HG02973 (cell line): Measurements from ENCODE around the gene SORBS1.

Experiments
- ATAC-seq: cut with Tn5 transposase; IDR thresholded peaks from one replicate; pipeline ENCODE4 v1.9.1; 2021; ENCODE audit warnings: moderate library complexity; ENCODE audit not compliant: unreplicated experiment

Gene SORBS1

GRCh38 chr10:95303950-95304349 lies 257.2 kb downstream of the SORBS1 start:
- no peak for ATAC-seq

- no peak for ATAC-seq
These were observed 257.6 kb downstream of the SORBS1 start for GRCh38 chr10:95303535-95303934.

- no peak for ATAC-seq
These were observed 261.1 kb downstream of the SORBS1 start for GRCh38 chr10:95300022-95300539.

GRCh38 chr10:95297402-95297801 lies 263.8 kb downstream of the SORBS1 start:
- ATAC-seq = peak; percentile 51

- ATAC-seq = no peak
These were observed 264.4 kb downstream of the SORBS1 start for GRCh38 chr10:95296764-95297163.

- peak; percentile 70 for ATAC-seq
These were observed 266.0 kb downstream of the SORBS1 start for GRCh38 chr10:95295031-95295755.

- no peak for ATAC-seq
These were observed 267.5 kb downstream of the SORBS1 start for GRCh38 chr10:95293631-95294030.

DNA sequence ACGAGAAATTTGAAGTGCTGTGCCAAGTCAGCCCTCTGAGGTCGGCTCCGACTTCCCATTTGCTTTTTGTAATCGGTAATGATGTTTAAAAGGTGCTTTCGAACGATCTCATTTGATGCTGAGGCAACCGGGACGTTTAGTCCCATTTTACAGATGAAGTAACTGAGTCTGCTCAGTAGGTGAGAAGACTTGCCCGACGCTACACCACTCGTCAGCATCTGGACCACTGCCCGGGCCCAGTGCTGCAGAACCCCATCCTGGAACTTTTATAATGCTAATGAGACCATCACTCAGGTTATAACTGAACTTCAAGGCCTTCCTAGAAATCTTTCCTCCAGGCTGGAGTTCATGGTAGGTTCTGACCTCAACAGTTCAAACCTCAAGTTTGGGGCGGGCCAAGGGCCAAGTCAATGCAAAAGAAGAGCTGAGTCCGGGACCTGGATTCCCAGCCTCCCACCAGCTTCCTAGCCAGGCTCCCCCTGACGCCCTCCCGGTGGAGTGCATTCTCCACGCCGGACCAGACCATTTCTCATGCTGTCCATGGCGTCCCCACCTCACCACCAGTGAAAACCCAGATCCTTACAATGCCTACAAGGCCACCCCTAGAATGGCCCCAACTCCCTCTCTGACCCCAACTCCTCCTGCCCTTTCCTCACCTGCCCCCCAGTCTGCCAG lies 269.7 kb downstream of the SORBS1 start:
- no peak for ATAC-seq

DNA sequence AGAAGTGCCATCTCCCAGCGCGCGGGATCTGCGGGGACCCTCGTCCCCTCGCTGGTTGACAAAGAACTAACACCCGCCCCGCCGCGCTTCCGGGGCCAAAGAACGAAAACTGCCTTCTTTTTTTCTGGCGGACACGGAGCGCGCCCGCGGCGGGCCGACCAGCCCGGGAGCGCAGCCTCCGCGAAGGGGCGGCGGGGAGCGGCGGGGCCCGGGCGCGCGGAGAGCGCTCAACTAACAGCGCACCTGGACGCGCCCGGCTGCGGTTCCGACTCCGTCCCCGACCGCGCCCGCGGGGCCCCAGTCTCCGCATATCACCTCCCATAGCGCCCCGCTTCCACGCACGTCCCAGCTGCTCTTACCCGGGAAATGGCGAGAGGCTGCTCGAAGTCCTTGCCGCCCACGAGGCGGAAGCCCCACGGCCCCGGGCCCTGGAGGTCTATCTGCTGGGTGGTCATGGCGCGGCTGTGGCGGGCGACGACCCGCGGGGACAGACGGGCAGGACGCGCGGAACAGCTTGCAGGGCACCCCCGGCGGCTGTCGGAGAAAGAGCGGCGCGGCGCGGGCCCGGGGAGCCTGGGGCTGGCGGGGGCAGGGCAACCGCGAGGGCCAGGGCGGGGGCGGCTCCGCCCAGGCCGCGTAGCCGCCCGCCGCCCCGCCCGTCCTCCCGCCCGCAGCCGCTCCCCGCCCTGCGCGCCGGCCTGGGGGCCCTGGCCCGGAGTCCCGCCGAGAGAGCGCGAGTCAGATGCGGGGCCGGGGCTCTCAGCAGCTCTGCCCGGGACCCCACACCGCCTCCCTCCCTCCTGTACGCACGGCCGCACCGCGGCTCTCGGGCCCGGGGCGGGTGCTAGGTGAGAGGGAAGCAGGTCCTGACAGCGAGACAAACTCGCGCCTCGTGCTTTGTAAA lies 270.5 kb downstream of the SORBS1 start, which contains the start of gene PDLIM1:
Gene PDLIM1 (minus strand): TSS at position 543 of the 904 bp plus-strand sequence. CDS start 88 bp downstream, at position 455.
- peak; percentile 48 for ATAC-seq

DNA sequence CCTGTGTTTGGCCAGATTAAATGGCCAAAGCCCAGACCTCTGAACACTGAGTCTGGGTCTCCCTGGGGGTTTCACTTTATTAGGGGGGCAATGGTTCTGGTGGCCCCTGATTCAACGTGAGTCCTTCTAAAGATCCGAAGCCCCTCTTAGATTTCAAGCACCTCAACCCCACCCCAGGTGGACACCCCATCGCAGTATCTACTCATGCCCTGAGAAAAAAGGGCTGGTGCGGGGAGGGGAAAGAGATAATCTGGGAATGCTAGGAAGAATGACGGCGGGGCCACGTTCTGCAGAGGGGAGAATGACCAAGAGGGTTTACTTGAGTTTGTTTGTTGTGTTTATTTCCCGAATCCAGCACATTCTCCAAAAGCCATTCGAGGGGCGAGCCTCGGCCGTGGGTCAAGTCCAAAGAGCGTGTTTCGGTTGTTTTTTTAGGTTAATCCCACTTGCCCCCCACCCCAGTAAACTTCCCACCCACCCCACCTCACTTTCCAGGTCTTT lies 271.2 kb downstream of the SORBS1 start:
- no peak for ATAC-seq

- ATAC-seq = no peak
These were observed 271.9 kb downstream of the SORBS1 start for GRCh38 chr10:95289003-95289920.

DNA sequence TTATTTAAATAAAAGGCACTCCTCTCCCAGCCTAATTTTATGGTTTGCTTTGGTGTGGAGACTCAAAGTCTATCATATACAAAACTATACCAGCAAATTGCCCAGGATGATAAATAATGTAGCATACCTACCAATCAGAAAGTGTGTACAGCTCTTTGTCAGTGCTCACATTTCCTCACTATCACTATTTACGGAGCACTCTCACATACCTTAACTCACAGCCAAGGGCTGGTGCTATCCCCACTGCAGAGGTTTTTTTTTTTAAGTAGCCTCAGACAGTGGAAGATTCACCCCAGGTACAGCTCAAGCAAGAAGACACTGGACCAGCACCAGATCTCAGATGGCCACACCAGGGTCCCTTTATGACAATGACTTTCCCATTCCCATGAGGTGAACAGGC lies 272.9 kb downstream of the SORBS1 start:
- no peak for ATAC-seq

- no peak for ATAC-seq
These were observed 273.9 kb downstream of the SORBS1 start for GRCh38 chr10:95287281-95287680.

GRCh38 chr10:95286707-95287106 lies 274.5 kb downstream of the SORBS1 start:
- ATAC-seq = no peak

DNA sequence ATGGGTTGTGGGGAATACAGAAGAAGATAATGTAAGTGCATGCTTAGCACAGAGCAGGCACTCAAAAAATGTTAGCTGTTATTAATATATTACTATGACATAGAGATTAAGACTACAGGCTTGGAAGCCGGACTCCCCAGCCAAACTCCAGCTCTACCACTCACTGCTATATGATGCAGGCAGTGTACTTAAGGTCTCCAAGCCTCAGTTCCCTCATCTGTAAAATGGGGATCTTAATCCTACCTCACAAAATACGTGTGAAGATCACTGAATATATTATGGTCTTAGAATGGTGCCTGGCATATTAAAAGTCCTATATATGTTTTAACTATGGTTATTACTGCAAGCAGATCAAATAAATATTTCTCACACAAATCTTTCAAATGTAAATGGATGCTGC lies 275.6 kb downstream of the SORBS1 start:
- no peak for ATAC-seq

- peak; percentile 40 for ATAC-seq
These were observed 276.4 kb downstream of the SORBS1 start for GRCh38 chr10:95284807-95285206.

GRCh38 chr10:95282107-95282506 lies 279.1 kb downstream of the SORBS1 start:
- ATAC-seq = no peak

GRCh38 chr10:95281206-95281605 lies 280.0 kb downstream of the SORBS1 start:
- ATAC-seq = no peak

- no peak for ATAC-seq
These were observed 280.5 kb downstream of the SORBS1 start for GRCh38 chr10:95280637-95281036.
